Heart left ventricle (tissue), 16 donors: ENCODE results near the gene TCP11L2. TPM values are rescaled to one million over a fixed set of nuclear protein-coding genes. Genes with fewer than 3 reads are reported as not detected.
"Not testable (repeated sequence)": the region's sequence is repeated elsewhere in the genome, so short reads cannot be mapped to it uniquely, and the experiment has no call there.

Experiments used
- ATAC-seq, 4 donors: fragments of 200-7000 bp; cut with Tn5 transposase; one replicate each; pipeline ENCODE4 v1.9.1; 2020 to 2022; ENCODE audit warnings: moderate library complexity in 4 of 4, mild to moderate bottlenecking in 3 of 4, moderate number of reproducible peaks in 1 of 4
- DNase-seq, 5 donors: peaks; one replicate each; pipeline ENCODE4 v3.0.0-alpha.2; 2020
- H3K27ac ChIP-seq, 12 donors: fragments of 200-600 bp; sonication (generic) in 4 of 12; one replicate each; pipeline versions ENCODE4 v1.5.0 to v1.8.0; 2016 to 2022; ENCODE audit warnings: mild to moderate bottlenecking in 2 of 12
- H3K27me3 ChIP-seq, 9 donors: fragments of 200-600 bp; sonication (generic) in 2 of 9; one replicate each; pipeline versions ENCODE4 v1.5.1 to v1.8.0; 2016 to 2022; ENCODE audit warnings: mild to moderate bottlenecking in 3 of 9
- H3K36me3 ChIP-seq, 9 donors: fragments of 200-600 bp; sonication (generic) in 2 of 9; one replicate each; pipeline versions ENCODE4 v1.5.0 to v1.8.0; 2018 to 2022; ENCODE audit warnings: mild to moderate bottlenecking in 2 of 9
- H3K4me1 ChIP-seq, 12 donors: fragments of 200-600 bp; sonication (generic) in 4 of 12; one replicate each; pipeline versions ENCODE4 v1.5.0 to v1.8.0; 2016 to 2022; ENCODE audit warnings: mild to moderate bottlenecking in 3 of 12
- H3K4me3 ChIP-seq, 12 donors: fragments of 200-600 bp; sonication (generic) in 4 of 12; one replicate each; pipeline versions ENCODE4 v1.5.0 to v1.8.0; 2017 to 2022; ENCODE audit warnings: mild to moderate bottlenecking in 9 of 12, moderate library complexity in 4 of 12
- H3K9me3 ChIP-seq, 12 donors: fragments of 200-600 bp; sonication (generic) in 4 of 12; one replicate each; pipeline versions ENCODE4 v1.5.0 to v1.8.0; 2016 to 2022; ENCODE audit warnings: mild to moderate bottlenecking in 1 of 12
- CTCF ChIP-seq, 12 donors: fragments of 200-600 bp; sonication (generic) in 4 of 12; IDR thresholded peaks; one replicate each; pipeline versions ENCODE4 v1.5.0 to v1.8.0; 2018 to 2022; ENCODE audit warnings: antibody characterized with exemption in 12 of 12, mild to moderate bottlenecking in 5 of 12
- POLR2A ChIP-seq, 2 donors: fragments of 450-650 bp; IDR thresholded peaks; one replicate each; pipeline ENCODE4 v1.6.1; 2017; ENCODE audit warnings: antibody characterized with exemption in 2 of 2, mild to moderate bottlenecking in 2 of 2, moderate library complexity in 2 of 2
- WGBS, 4 donors: extraction: QIAGEN DNeasy Blood & Tissue Kit in 2 of 4; methylation state at CpG; one replicate each; pipeline versions ENCODE4 v1.1.5 to v1.1.7; 2013 to 2018; 5-methylcytosine and 5-hydroxymethylcytosine counted together
- intact Hi-C, 10 donors: fragments of 100-400 bp; cut with DNase I; formaldehyde crosslinking; loops; one replicate each; pipeline versions ENCODE4 v1.11.1 to v1.14.2; 2022
- polyA plus RNA-seq, 2 donors: library from polyadenylated mRNA; stranded (reverse); fragments of 200-250 nt; gene quantifications; one replicate each; pipeline ENCODE4 v1.2.3, GENCODE V29; 2013
- total RNA-seq, 9 donors: library from RNA; depleted of rRNA in 2 of 9; stranded (reverse); fragments of >200 nt in 2 of 9; fragmentation: NEBNext Ultra II Directional in 3 of 9; extraction: Animal tissue kit (Norgen Biotek cat#: 25700) in 3 of 9; gene quantifications; one replicate each; pipeline versions ENCODE4 v1.1.0 to v1.2.4, GENCODE V29; 2016 to 2023
- donor health status: ischemic (EF 13 %, LVEDD 7.1; RV severe dilation, severe dysfunction).
- donor health status: healthy with polysubstance abuse.
- donor health status: DM: no; HTN: yes; CAD: no.
- donor health status: DM: no; HTN: no; CAD: no.
- donor health status: ischemic (EF 25% LVEDD 6.9; RV normal size, moderate dysfunction).
- donor health status: ischemic (EF 25% LVEDD 5.7; RV mildly dilated, moderate dysfunction).
- donor health status: healthy.
- donor health status: DM: yes; HTN: yes; CAD: no.
- donor health status: ischemic (EF 35%, LVEDD 5.7; RV mildly dilated, moderate dysfunction).
- donor health status: nonischemic (EF 11% LVEDD 7.7; RV severe dilation, severe dysfunction).
- donor health status: DM: yes; HTN: yes; CAD: no.
- donor health status: PGD.
- donor health status: ischemic (EF 29% LVEDD 5.4; RV normal size, mild dysfunction).
- donor health status: nonischemic (EF 23%, LVEDD 6.1; RV moderate dilation, normal function).

Gene TCP11L2
- total and polyA plus RNA-seq, 11 donors: 15.5 to 147 (median 97.3) TPM

- peaks cover 0 to 67% (median 36%) of the 10 kb centered on the region in 9 donors for H3K36me3 ChIP-seq
- no peak overlapping the region for H3K4me3 ChIP-seq
- DNase-seq (no peak), ATAC-seq (peak in 1 of 4 donors; percentile 12)
- no peaks in the 10 kb centered on the region for H3K9me3 ChIP-seq
- H3K27ac ChIP-seq: peak overlapping the region in 9 of 12 donors; percentile 4 to 100 (median 51)
- WGBS, 4 donors: 39 to 54% (median 44%) methylated on average over 7 to 8 of the region's 8 CpGs
- H3K27me3 ChIP-seq: no peaks in the 10 kb centered on the region
- TF ChIP-seq POLR2A (IDR thresholded peaks at IDR 0.05) (no peak), CTCF (IDR thresholded peaks at IDR 0.05) (no peak)
- intact Hi-C loops: loop anchor here in 1 of 10 donors (5.0 kb wide), 1 partner anchor 531 kb away; no protein-coding TSS in a partner anchor
- peaks cover 4 to 69% (median 52%) of the 10 kb centered on the region in 12 donors for H3K4me1 ChIP-seq
Observed at GRCh38 chr12:106311139-106311538, 8.6 kb downstream of the TCP11L2 start.

- 64 to 82% (median 77%) methylated on average over 4 of the region's 4 CpGs for WGBS, 4 donors
- not testable (repeated sequence) for H3K27ac ChIP-seq, DNase-seq, H3K4me3 ChIP-seq, H3K27me3 ChIP-seq, ATAC-seq, H3K9me3 ChIP-seq
- intact Hi-C loops: loop anchor here in 1 of 10 donors (5.0 kb wide), 1 partner anchor 529 kb away; no protein-coding TSS in a partner anchor
- H3K36me3 ChIP-seq: peaks cover 0 to 75% (median 54%) of the 10 kb centered on the region in 9 donors
- H3K4me1 ChIP-seq: peaks cover 0 to 62% (median 37%) of the 10 kb centered on the region in 12 donors
Observed at GRCh38 chr12:106313413-106313812, 10.9 kb downstream of the TCP11L2 start.

GRCh38 chr12:106315523-106315922 is 13.0 kb downstream of the TCP11L2 start:
- Histone ChIP-seq H3K27me3 (no peaks in the 10 kb centered on the region), H3K27ac (peak overlapping the region in 3 of 12 donors; percentile 6 to 11 (median 10)), H3K4me3 (no peak overlapping the region), H3K4me1 (peaks cover 0 to 51% (median 19%) of the 10 kb centered on the region in 12 donors), H3K9me3 (no peaks in the 10 kb centered on the region), H3K36me3 (peaks cover 0 to 94% (median 72%) of the 10 kb centered on the region in 9 donors)
- intact Hi-C loops: no loop called here
- no peak for ATAC-seq
- WGBS, 4 donors: 66 to 92% (median 81%) methylated on average over 4 of the region's 4 CpGs
- TF ChIP-seq CTCF (IDR thresholded peaks at IDR 0.05) (no peak), POLR2A (IDR thresholded peaks at IDR 0.05) (no peak)
- DNase-seq: no peak

- WGBS, 4 donors: 85 to 89% (median 86%) methylated on average over 6 of the region's 6 CpGs
- TF ChIP-seq POLR2A (IDR thresholded peaks at IDR 0.05): no peak
- Histone ChIP-seq H3K4me1 (peaks cover 0 to 51% (median 17%) of the 10 kb centered on the region in 12 donors), H3K27ac (peak overlapping the region in 9 of 12 donors; percentile 18 to 86 (median 67)), H3K27me3 (no peaks in the 10 kb centered on the region), H3K36me3 (peaks cover 0 to 98% (median 86%) of the 10 kb centered on the region in 9 donors), H3K4me3 (no peak overlapping the region), H3K9me3 (no peaks in the 10 kb centered on the region)
- intact Hi-C loops: no loop called here
- ATAC-seq (peak; percentile 35 to 79 (median 48)), DNase-seq (peak in 1 of 5 donors; percentile 25)
Observed at GRCh38 chr12:106317406-106318082, 15.0 kb downstream of the TCP11L2 start.

- ATAC-seq: peak; percentile 87 to 93 (median 90)
- Histone ChIP-seq H3K9me3 (no peaks in the 10 kb centered on the region), H3K27ac (peak overlapping the region in 8 of 12 donors; percentile 29 to 77 (median 64)), H3K27me3 (no peaks in the 10 kb centered on the region), H3K36me3 (peaks cover 0 to 99% (median 96%) of the 10 kb centered on the region in 9 donors), H3K4me3 (no peak overlapping the region), H3K4me1 (peaks cover 0 to 48% (median 17%) of the 10 kb centered on the region in 12 donors)
- intact Hi-C loops: no loop called here
- 24 to 42% (median 34%) methylated on average over 7 of the region's 7 CpGs for WGBS, 4 donors
- TF ChIP-seq POLR2A (IDR thresholded peaks at IDR 0.05) (no peak), CTCF (IDR thresholded peaks at IDR 0.05) (no peak)
- DNase-seq: peak in 3 of 5 donors; percentile 27 to 69 (median 54)
Observed at GRCh38 chr12:106321139-106321850, 18.8 kb downstream of the TCP11L2 start.
